Calu3 (cell line): ENCODE results near the gene DENND11. TPM values are rescaled to one million over a fixed set of nuclear protein-coding genes. Genes with fewer than 3 reads are reported as not detected.

Source experiments
- BruUV-seq: library from RNA; stranded (reverse); fragments of 400-500 nt; replicated peaks from 2 replicates; lab custom pipeline; 2021; lab: Mats Ljungman, UMichigan
- CTCF ChIA-PET: fragments of 300-600 bp; sonication (Branson Sonifier 250); formaldehyde crosslinking; loops from one replicate; lab custom pipeline; 2022; ENCODE audit warnings: antibody characterized with exemption; lab: Charles Lee
- DNase-seq: peaks from one replicate; pipeline ENCODE4 v3.0.0; 2022
- H3K27ac Mint-ChIP-seq: one replicate; pipeline ENCODE4 v1.8.0; 2022; ENCODE audit warnings: mixed read lengths; ENCODE audit not compliant: unreplicated experiment
- H3K27me3 Mint-ChIP-seq: one replicate; pipeline ENCODE4 v1.8.0; 2022; ENCODE audit warnings: mixed read lengths; ENCODE audit not compliant: unreplicated experiment
- H3K36me3 Mint-ChIP-seq: one replicate; pipeline ENCODE4 v1.8.0; 2022; ENCODE audit warnings: mild to moderate bottlenecking, moderate library complexity, mixed read lengths; ENCODE audit not compliant: insufficient read depth, unreplicated experiment
- H3K4me1 Mint-ChIP-seq: one replicate; pipeline ENCODE4 v1.8.0; 2022; ENCODE audit warnings: mild to moderate bottlenecking, low read depth, mixed read lengths; ENCODE audit not compliant: unreplicated experiment
- H3K4me3 Mint-ChIP-seq: one replicate; pipeline ENCODE4 v1.8.0; 2022; ENCODE audit warnings: mild to moderate bottlenecking, low read depth, moderate library complexity, mixed read lengths; ENCODE audit not compliant: unreplicated experiment
- H3K9me3 Mint-ChIP-seq: one replicate; pipeline ENCODE4 v1.8.0; 2022; ENCODE audit warnings: low read depth, mixed read lengths; ENCODE audit not compliant: unreplicated experiment
- CTCF ChIP-seq: fragments of 200-600 bp; IDR thresholded peaks from one replicate; pipeline ENCODE4 v1.8.0; 2022; ENCODE audit warnings: antibody characterized with exemption; ENCODE audit not compliant: unreplicated experiment
- intact Hi-C: fragments of 100-400 bp; cut with micrococcal nuclease; formaldehyde crosslinking; loops from one replicate; pipeline ENCODE4 v1.10.0; 2022; ENCODE audit not compliant: unreplicated experiment
- total RNA-seq: library from RNA; stranded (reverse); gene quantifications from 2 replicates; pipeline ENCODE4 v1.2.3, GENCODE V29; 2022

DENND11 gene
- total RNA-seq, 1 experiment from 2014 or later, result 26.5 TPM

DNA sequence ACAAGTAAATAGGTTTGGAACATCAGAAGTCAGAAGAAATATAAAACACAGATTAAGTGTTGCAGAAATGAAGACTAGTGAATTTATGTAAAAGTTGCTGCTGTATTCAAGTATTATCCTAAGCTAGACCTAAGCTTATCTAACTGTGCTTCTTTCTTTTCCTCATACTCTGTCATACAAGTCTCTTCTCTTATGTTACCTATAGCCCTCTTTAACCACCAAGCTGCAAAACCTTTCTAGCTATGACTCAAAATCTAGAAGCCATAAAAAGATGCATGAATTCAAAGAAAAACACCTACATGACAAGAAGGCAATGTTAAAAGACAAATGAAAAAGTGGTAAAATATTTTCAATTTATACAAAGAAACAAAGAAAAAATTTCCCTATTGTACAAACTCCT is 23.0 kb downstream of the DENND11 start:
- no TSS peak for BruUV-seq
- no peak for TF ChIP-seq CTCF
- Mint-ChIP-seq H3K36me3 (peaks cover 4% of the 10 kb centered on the region), H3K9me3 (no peaks in the 10 kb centered on the region), H3K4me1 (no peaks in the 10 kb centered on the region), H3K27ac (no peak overlapping the region), H3K4me3 (no peak overlapping the region), H3K27me3 (no peaks in the 10 kb centered on the region)
- no peak for DNase-seq
- intact Hi-C loops, result no loop called here
- CTCF ChIA-PET, result interaction anchor here (1.0 kb wide), 1 partner anchor 24 kb away, joined by 3 read pairs; no protein-coding TSS in a partner anchor

DNA sequence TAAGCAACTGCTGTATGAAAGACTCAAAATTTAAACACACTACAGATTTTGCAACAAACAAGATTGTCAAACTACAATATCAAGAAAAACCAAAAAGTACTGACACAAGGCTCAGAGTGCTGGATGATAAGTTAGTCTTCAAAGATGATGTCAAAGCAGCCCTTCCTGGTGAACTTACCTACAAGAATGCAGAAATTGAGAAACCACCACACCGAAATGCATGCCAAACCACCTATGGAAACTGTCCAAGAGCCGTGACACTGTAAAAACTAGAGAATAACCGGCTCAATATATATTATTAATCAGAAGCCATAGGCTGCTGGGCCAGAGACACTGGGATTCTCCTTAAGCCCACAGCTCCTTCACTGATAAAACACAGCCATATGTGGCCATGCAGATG is 25.3 kb downstream of the DENND11 start:
- H3K27ac Mint-ChIP-seq, result no peak overlapping the region
- no peak overlapping the region for H3K4me3 Mint-ChIP-seq
- H3K36me3 Mint-ChIP-seq, result peaks cover 5% of the 10 kb centered on the region
- intact Hi-C loops, result no loop called here
- no peaks in the 10 kb centered on the region for H3K27me3 Mint-ChIP-seq
- TF ChIP-seq CTCF, result no peak
- no TSS peak for BruUV-seq
- H3K4me1 Mint-ChIP-seq, result no peaks in the 10 kb centered on the region
- CTCF ChIA-PET, result no interaction called here
- no peaks in the 10 kb centered on the region for H3K9me3 Mint-ChIP-seq
- no peak for DNase-seq

- Mint-ChIP-seq H3K4me3 (no peak overlapping the region), H3K27ac (no peak overlapping the region), H3K4me1 (no peaks in the 10 kb centered on the region), H3K9me3 (no peaks in the 10 kb centered on the region), H3K27me3 (no peaks in the 10 kb centered on the region), H3K36me3 (peaks cover 5% of the 10 kb centered on the region)
- no peak for TF ChIP-seq CTCF
- intact Hi-C loops, result no loop called here
- CTCF ChIA-PET, result no interaction called here
- DNase-seq, result no peak
- no TSS peak for BruUV-seq
Observed at GRCh38 chr7:141675436-141676215, 26.3 kb downstream of the DENND11 start.

DNA sequence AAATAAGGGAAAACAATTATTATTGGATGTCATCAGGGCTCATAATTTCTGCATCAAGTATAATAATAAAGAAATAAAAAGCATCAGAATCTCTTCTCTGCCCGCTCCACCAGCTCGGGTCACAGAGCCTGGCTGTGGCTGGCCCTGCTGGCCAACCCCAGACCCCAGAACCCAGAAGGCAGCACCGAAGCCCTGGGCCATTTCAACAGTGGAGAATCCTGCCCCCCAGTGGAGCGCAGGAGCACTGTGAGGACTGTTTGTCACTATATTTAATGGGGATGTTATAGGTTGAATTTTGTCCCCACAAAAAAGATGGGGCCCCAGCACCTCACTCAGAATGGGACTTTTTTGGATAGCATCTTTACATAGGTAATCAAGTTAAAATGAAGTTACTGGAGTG is 27.3 kb downstream of the DENND11 start:
- BruUV-seq, result no TSS peak
- Mint-ChIP-seq H3K4me1 (no peaks in the 10 kb centered on the region), H3K36me3 (peaks cover 5% of the 10 kb centered on the region), H3K9me3 (no peaks in the 10 kb centered on the region), H3K27ac (no peak overlapping the region), H3K27me3 (no peaks in the 10 kb centered on the region), H3K4me3 (no peak overlapping the region)
- CTCF ChIA-PET, result no interaction called here
- intact Hi-C loops, result no loop called here
- peak; percentile 27 for TF ChIP-seq CTCF
- DNase-seq, result peak; percentile 8
